8988T (cell line): Measurements from ENCODE around the gene MEGF6.
"Not testable (repeated sequence)": the region's sequence is repeated elsewhere in the genome, so short reads cannot be mapped to it uniquely, and the experiment has no call there.

Experiments used
- DNase-seq: peaks from one replicate; pipeline ENCODE4 v3.0.0; 2011

MEGF6 gene

DNA sequence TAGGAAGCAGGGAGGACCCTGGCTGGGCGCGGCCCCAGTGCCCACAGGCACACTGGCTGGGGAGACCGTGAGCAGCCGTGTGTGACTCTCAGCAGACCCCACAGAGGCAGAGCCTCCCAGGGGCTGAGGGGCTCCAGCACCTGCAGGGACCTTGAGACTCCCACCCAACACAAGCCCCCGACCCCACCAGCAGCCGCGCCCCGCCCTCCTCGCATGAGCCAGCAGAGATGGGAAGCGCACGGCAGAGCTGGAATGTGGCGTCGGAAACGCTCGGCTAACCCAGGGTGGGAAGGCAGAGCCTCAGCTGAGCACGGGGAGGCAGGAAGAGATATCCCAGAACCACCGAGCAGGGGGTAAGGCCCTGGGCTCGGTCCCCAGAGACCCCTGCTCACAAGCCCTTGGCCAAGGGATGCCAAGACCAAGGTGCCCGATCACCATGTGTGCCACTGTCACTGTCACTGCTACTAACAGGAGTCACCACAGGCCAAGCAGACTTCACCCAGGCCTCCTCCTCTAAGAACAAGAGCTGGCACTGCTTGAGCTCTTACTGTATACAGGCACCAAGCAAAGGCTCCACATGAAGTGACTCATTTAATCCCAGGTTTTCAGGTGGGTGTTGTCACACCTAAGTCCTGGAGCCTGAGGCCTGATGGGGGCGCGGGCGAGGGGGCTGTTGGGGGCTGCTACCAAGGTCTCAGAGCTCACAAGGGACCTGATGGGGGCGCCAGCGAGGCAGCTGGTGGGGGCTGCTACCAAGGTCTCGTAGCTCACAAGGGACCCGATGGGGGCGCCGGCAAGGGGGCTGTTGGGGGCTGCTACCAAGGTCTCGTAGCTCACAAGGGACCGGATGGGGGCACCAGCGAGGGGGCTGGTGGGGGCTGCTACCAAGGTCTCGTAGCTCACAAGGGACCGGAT, 20.1 kb downstream of the MEGF6 start:
- DNase-seq, result no peak

DNA sequence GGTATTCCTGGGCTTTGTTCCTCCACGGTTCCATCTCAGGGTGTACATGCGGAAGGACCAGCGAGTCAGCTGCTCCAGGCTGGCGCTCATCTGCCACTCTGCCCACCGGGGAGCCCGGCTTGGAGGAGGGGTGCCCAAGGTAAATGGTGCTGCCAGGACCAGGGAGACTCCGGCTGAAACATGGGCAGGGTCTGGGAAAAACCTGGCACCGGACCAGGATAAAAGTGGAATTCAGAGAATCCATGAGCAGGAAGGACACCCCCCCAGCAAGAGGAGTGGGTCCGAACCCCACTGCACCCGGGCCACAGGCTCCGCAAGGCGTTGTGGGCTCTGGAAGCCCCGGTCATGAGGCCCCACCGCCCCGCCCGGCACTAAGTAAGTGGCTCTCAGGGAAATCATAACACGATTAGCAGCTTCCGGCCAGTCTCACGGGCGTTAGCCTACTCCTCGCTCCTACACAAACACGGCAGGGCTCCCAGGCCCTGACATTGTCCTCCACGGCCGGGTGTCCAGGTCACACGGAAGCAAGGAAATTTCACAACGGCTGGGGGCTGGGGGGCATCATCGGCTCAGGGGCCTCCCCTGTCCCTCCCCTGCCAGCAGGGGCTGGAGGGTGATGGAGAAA, 21.1 kb downstream of the MEGF6 start:
- no peak for DNase-seq

DNA sequence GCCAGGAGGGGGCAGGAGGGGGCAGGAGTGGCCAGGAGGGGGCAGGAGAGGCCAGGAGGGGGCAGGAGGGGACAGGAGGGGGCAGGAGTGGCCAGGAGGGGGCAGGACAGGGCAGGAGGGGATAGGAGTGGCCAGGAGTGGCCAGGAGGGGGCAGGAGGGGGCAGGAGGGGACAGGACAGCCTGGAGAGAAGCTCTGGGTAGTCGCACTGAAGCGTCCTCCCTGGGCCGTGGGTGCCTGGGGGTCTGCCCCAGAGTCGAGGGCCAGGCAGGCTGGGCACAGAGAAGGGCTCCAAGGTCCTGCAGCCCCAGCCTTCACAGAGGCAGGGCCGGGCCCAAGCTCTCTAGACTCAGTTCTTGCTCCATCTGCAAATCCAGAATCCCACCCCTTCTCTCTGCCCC, 22.9 kb downstream of the MEGF6 start:
- no peak for DNase-seq

DNA sequence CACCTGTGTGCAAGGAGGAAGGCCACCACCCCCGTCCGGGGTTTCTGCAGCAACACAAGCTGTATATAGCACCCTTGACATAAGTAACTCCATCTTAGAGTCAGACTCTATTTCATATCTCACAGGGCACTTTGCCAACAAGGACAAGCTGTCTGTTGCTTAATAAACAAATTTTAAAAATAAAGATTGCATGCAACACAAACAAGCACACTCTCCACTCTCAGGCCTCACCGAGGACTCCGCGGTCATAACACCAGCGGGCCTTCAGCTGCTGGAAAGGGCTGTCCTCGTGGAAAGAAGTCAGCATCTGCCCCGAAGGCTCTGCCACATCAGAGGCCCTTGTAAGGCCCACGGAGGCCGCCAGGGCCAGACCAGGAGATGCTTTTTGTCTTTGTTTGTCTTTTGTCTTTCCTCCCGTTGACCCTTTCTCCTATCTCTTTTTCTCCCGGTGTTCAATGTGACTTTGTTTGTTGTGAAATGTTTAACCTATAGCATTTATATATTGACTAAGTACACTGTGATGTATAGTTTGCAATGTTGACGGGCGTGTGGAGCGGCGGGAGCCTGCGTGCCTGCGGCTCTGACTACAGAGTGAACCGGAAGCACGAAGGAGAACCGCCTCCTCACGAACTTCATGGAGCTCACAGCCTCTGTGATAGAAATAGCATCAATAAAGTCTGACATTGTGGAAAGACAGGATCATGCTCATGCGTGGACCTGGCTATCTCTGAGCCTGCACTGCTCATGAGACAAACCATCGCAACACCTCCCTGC, 24.1 kb downstream of the MEGF6 start:
- no peak for DNase-seq

DNA sequence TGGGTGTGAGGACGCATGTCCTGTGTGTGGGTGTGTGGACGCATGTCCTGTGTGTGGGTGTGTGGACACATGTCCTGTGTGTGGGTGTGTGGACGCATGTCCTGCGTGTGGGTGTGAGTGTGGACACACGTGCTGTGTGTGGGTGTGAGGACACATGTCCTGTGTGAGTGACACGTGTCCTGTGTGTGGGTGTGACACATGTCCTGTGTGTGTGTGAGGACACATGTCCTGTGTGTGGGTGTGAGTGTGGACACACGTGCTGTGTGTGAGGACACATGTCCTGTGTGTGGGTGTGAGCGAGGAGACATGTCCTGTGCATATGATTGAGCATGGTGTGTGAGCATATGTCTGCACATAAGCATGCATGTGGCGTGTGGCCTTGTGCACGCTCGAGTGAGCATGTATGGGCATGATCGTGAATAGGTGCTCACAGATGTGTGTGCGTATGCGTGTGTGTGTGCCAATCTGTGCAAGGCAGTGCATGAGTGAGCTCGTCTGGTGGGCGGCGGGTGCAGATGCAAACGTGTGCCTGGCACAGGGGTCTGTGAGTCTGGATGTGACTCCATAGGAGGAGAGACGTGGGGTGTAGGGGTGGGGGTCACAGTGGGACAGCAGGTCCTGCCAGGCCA, 25.3 kb downstream of the MEGF6 start:
- no peak for DNase-seq

DNA sequence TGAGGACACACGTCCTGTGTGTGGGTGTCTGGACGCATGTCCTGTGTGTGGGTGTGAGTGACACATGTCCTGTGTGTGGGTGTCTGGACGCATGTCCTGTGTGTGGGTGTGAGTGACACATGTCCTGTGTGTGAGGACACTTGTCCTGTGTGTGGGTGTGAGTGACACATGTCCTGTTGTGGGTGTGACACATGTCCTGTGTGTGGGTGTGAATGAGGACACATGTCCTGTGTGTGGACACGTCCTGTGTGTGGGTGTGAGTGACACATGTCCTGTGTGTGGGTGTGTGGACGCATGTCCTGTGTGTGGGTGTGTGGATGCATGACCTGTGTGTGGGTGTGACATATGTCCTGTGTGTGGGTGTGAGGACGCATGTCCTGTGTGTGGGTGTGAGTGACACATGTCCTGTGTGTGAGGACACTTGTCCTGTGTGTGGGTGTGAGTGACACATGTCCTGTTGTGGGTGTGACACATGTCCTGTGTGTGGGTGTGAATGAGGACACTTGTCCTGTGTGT, 25.9 kb downstream of the MEGF6 start:
- not testable (repeated sequence) for DNase-seq

DNA sequence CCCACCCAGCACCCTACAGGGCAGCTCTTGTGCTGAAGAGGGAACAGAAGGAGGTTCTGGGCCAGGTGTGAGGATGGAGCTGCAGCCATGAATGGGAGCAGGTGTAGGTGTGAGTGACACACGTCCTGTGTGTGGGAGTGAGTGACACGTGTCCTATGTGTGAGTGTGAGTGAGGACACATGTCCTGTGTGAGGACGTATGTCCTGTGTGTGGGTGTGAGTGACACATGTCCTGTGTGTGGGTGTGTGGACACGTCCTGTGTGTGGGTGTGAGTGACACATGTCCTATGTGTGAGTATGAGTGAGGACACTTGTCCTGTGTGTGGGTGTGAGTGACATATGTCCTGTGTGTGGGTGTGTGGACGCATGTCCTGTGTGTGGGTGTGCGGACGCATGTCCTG, 26.4 kb downstream of the MEGF6 start:
- no peak for DNase-seq

DNA sequence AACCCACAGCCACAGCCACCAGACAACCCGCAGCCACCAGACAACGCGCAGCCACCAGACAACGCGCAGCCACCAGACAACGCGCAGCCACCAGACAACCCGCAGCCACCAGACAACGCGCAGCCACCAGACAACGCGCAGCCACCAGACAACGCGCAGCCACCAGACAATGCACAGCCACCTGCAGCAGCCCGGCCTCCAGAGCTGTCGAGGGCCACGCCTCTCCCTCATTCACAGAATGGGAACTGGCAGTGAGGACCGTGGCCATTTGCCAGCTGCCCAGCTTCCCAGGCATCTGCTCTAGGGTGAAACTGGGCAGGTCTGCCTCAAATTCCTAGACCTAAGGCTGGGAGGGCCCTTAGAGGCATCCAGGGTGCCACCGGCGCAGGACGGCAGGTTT, 27.6 kb downstream of the MEGF6 start:
- not testable (repeated sequence) for DNase-seq

DNA sequence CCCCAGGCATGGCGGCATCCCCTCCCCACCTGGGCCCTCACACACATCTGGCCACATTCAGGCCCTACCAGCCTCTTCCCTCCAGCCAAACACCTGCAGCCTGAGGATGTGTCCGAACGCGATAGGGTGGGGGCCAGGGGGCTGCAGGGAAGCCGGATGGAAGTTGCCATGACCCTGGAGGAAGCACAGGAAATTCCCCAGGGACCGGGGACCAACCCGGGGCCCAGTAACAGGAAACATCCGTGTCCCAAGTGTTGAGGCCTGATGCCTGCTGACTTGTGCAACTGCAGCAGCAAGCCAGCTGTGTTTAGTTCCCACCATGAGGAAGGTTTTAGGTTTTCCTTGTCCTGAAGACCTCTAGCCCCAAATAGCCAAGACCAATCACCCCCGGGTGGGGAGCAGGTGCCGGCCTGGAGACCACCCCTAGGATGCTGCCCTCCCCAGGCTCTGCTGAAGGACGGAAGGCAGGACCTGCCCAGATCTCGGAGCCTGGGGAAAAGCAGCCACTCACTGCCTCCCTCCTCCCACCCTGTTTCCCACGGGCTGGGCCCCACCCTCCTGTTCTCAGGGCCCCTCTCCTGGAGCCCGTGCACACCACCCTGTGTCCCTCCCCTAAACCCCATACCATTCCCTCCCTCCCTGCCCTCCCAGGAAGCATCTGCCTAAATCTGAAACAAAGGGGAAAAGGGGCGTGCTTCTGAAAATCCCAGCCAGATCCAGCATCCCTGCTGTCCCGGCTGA, 29.8 kb downstream of the MEGF6 start:
- no peak for DNase-seq

DNA sequence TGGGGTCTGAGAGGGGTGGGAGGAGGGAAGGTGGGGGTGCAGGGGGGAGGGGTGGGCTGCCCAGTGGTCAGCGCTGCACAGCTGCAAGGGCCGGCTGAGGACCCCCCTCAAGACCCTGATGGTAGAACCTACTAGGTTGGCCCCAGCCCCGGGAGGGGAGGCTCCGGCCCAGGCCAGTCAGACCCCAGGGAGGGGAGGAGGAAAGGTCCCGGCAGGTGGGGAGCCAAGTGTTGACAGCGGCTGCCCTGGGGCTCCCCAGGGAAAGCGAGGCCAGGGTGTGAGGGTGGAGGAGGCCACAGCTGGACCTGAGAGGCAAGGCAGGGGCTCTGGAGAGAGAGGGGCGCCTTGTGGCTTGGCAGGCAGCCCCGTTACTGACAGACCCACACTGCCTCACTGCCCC, 31.1 kb downstream of the MEGF6 start:
- DNase-seq, result no peak

DNA sequence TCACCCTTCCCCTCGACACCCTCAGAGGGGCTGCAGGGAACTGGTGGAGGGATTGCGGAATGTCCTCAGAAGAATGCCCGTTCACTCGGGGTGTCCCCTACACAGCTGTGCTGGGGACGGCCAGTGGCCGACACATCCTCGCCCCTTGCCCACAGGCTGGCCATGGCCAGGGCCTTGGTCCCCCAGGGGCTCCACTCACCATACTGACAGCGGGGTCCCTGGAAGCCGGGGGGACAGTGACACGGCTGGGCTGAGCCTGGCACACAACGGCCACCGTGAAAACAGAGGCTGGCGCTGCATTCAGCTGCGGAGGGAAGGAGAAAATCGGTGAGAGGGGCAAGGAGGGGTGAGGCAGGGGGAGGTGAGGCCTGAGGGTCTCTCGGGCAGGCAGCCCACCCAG, 31.7 kb downstream of the MEGF6 start:
- DNase-seq, result no peak

DNA sequence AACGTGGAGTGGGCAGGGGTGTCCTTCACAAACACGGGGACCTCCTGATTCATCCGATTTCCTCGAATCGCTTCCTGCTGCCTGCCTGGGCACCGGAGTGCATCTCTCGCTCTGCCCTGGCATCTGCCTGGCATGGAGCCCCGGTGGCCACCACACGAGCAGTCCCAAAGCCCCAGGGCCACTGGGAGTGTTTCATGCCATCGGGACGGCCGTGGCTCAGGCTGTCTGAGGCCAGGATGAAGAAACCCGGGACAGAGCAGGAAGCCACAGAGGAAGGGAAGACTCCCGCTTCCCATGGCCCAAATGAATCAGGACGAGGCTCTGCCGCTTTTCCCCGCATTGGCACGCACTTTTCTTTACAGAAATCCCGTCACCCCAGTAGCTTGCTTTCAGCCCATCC, 32.4 kb downstream of the MEGF6 start:
- no peak for DNase-seq

DNA sequence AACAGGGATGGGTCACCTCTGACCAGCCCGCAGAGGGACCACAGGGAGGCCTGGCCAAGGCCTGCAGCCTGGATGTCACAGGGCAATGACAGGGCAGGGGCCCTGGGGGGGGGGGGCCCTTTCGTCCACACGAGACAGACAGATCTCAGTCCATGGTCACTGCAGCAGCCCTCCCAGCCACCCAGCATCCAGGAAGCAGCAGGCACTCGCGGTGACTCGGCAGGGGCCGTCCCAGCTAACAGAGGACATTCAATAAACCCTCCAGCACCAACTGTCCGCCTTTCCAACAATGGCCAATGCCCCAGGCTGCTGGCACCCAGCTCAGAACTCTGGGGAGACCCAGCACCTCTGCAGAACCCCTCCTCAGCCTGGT, 32.9 kb downstream of the MEGF6 start:
- DNase-seq, result no peak

DNA sequence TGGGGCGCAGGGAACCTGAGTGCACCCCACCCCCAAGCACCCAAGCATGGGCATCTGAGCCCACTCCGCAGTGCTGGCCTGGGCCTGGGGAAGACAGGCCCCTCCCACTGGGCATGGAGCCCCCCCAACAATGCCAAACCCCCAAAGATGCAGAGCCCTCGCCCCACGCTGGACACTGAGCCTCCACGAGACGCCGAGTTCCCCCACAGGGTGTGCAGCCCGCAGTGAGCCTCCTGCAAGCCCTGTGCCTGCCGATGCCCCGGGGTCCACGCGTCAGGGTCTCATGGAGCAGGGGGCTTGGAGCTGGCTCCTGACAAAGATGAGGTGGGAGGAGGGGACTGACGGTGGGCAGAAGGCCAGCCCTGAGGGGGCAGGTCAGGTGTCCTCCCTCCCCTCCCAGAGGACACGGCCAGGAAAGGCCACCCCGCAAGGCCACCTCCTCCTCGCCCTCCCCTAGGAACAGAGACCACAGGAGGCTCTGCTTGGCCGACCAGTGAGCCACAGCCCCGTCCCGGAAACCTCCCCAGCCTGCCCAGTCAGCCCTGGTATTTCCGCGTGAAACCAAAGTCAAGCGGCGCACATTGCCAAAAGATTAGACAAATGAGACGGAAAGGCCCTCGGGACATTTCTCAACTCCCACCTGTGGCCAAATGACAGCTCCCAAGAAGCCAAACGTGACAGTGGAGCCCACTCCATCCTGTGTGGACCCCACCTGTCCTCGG, 33.4 kb downstream of the MEGF6 start:
- no peak for DNase-seq

DNA sequence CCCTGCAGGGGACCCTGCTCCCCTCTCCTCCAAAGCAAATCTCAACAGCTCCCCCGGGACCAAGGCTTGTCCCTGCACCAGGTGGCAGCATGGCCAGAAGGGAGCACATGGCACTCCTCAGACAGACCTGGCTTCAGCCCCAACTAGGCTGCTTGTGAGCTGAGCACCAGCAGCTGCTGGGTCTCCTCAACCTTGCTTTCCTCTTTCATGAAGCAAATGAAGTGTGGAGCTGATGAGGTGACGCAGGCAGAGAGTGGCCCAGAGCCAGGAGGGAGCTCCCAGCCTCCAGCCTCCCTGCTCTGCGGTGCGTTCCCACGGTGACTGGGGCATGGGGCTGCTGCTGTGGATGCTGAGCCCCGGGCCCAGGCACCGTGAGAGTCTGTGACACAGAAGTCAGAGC, 34.0 kb downstream of the MEGF6 start:
- no peak for DNase-seq

DNA sequence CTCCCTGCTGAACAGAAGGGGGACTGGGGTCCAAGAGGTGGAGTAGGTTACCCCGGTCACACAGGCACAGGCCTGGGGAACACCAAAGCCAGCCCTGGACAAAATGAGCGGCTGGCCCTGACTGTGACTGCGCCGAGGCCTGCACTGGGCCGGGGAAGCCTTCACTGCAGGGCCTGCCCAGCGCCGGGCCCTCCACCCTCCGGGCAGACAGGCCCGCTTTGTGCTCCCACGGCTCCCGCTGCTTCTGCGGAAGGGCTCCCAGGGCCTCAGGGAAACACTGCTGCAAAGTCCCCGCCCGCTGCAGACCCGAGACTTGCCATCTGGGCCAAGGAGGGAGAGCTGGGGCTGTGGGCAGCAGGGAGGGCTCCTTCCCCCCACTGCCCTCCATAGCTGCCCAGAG, 35.3 kb downstream of the MEGF6 start:
- DNase-seq, result no peak

DNA sequence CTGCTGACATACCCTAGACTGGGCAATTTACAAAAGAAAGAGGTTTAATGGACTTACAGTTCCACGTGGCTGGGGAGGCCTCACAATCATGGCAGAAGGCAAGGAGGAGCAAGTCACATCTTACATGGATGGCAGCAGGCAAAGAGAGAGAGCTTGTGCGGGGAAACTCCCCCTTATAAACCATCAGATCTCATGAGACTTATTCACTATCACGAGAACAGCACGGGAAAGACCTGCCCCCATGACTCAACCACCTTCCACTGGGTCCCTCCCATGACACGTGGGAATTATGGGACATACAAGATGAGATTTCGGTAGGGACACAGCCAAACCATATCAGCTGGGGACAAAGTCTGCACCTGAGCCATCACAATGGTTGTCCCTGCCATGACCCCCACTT, 35.8 kb downstream of the MEGF6 start:
- not testable (repeated sequence) for DNase-seq

DNA sequence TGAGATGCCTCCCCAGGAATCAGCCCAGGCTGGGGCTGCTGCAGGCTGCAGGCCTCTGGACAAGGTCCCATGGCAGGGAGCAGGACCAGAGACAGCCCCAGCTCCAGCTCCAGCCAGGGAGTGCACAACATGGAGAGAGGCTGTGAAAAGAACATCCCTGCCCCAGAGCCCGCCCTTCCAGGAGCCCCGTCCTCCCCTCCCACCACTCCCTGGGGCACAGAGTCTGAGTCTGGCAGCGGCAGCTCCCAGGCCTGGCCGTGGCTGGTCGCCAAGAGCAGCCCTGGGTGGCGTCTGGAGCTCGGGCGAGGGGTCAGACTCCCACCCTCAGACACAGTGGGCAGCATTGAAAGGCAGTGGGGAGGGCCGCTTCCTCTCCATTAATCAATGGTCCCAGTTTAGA, 37.8 kb downstream of the MEGF6 start:
- DNase-seq, result no peak

DNA sequence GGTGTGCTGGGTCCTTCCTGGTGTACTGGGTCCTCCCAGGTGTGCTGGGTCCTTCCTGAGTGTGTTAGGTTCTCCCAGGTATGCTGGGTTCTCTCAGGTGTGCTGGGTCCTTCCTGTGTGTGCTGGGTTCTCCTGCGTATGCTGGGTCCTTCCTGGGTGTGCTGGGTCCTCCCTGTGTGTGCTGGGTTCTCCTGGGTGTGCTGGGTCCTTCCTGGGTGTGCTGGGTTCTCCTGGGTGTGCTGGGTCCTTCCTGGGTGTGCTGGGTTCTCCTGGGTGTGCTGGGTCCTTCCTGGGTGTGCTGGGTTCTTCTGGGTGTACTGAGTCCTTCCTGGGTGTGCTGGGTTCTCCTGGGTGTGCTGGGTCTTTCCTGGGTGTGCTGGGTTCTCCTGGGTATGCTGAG, 38.7 kb downstream of the MEGF6 start:
- DNase-seq, result not testable (repeated sequence)

DNA sequence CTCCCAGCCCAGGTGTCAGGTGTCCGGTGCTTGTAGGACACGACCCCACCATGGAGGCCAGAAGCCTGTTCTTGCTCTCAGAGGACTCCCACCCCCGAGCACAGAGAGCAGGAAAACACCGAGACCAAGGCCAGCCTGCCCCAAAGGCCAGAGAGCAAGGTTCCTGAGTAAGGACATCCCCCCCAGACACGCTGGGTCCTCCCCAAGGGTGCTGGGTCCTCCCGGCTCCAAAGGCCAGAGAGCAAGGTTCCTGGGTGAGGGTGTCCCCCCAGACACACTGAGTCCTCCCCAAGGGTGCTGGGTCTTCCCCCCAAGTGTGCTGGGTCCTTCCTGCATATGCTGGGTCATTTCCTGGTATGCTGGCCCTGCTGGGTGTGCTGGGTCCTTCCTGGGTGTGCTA, 40.0 kb downstream of the MEGF6 start:
- no peak for DNase-seq
